ENCODE results near the gene CDC42BPA.

- no peak for TF ChIP-seq POLR2AphosphoS5 (IDR thresholded peaks at IDR 0.05)
- TF ChIP-seq CTCF (IDR thresholded peaks at IDR 0.05; ENCODE audit: poor library complexity, severe bottlenecking), result no peak
- no peak for TF ChIP-seq SMC3 (conservative IDR thresholded peaks at IDR 0.05; ENCODE audit: poor library complexity)
- no peak for TF ChIP-seq TAF1 (IDR thresholded peaks at IDR 0.05; ENCODE audit: low read depth)
- TF ChIP-seq EZH2 (IDR thresholded peaks at IDR 0.05; ENCODE audit: borderline replicate concordance, insufficient read depth, low read length, poor library complexity, severe bottlenecking), result no peak
- no peak for TF ChIP-seq RAD21 (conservative IDR thresholded peaks at IDR 0.05)
- TF ChIP-seq MXI1 (conservative IDR thresholded peaks at IDR 0.05; ENCODE audit: poor library complexity, severe bottlenecking), result no peak
- TF ChIP-seq EP300 (conservative IDR thresholded peaks at IDR 0.05; ENCODE audit: poor library complexity, severe bottlenecking), result no peak
These were observed 251.3 kb downstream of the CDC42BPA start for GRCh38 chr1:227066999-227067398.
